IPS-18a (cell line): Measurements from ENCODE around the gene CRLF1.

ENCODE experiments used
- H3K27ac ChIP-seq: one replicate; pipeline ENCODE4 v1.5.1; 2013; ENCODE audit warnings: low read length
- H3K27me3 ChIP-seq: one replicate; pipeline ENCODE4 v1.6.1; 2013; ENCODE audit warnings: mild to moderate bottlenecking, low read length; ENCODE audit not compliant: control insufficient read depth, insufficient read depth
- H3K36me3 ChIP-seq: one replicate; pipeline ENCODE4 v1.6.1; 2013; ENCODE audit warnings: low read depth, low read length; ENCODE audit not compliant: control insufficient read depth
- H3K4me1 ChIP-seq: one replicate; pipeline ENCODE4 v1.6.1; 2013; ENCODE audit warnings: low read depth, low read length; ENCODE audit not compliant: control insufficient read depth
- H3K4me3 ChIP-seq: one replicate; pipeline ENCODE4 v1.5.1; 2013; ENCODE audit warnings: low read length
- H3K9ac ChIP-seq: one replicate; pipeline ENCODE4 v1.6.1; 2013; ENCODE audit warnings: mild to moderate bottlenecking, low read length, moderate library complexity
- H3K9me3 ChIP-seq: one replicate; pipeline ENCODE4 v1.6.1; 2013; ENCODE audit warnings: low read depth, low read length; ENCODE audit not compliant: control insufficient read depth

CRLF1 gene

DNA sequence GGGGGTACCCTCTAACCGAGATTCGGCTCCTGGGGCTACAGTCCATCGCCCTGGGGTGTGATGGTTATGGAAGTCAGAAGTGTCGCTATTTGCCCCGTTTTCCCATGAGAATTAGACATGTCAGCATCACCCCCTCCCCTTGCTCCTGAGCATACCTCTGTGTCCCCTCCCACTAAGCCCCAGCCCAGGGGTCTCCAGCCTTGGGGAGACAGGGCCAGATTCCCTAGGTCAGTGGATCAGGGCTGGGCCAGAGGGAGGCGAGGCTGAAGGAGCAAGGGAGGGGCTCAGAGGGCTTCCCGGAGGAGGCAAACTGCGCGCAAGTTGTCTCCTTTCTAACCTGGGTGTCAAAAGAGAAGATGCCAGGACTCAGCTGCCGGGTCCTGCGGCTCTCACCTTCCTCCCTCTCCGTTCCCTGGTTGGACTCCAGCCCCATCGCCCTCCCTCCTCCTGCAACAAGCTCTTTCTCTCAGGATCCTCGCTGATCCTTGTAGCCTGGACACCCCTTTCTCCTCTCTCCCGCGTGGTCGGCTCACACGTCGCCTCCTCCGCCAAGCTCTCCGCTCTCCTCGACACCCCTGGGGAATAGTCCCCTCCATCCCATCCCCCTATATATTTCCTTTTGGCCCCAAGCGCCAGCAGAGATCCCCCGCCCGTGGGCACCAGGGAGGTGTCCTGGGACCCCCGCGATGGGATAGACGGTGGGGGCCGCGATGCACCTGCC is 5.6 kb upstream of the CRLF1 start:
- H3K27ac ChIP-seq, result no peak overlapping the region

GRCh38 chr19:18611327-18612050 is 4.9 kb upstream of the CRLF1 start:
- Histone ChIP-seq H3K4me3 (peak overlapping the region; percentile 59), H3K27ac (no peak overlapping the region), H3K36me3 (no peaks in the 10 kb centered on the region), H3K9ac (no peak overlapping the region), H3K27me3 (peaks cover 96% of the 10 kb centered on the region), H3K4me1 (peaks cover 39% of the 10 kb centered on the region), H3K9me3 (no peaks in the 10 kb centered on the region)

More for the DNA sequence above, 5.6 kb upstream of the CRLF1 start:
- H3K27me3 ChIP-seq, result peaks cover 91% of the 10 kb centered on the region
- peaks cover 39% of the 10 kb centered on the region for H3K4me1 ChIP-seq
- no peak overlapping the region for H3K9ac ChIP-seq
- H3K36me3 ChIP-seq, result no peaks in the 10 kb centered on the region
- H3K9me3 ChIP-seq, result no peaks in the 10 kb centered on the region
- H3K4me3 ChIP-seq, result peak overlapping the region; percentile 59

DNA sequence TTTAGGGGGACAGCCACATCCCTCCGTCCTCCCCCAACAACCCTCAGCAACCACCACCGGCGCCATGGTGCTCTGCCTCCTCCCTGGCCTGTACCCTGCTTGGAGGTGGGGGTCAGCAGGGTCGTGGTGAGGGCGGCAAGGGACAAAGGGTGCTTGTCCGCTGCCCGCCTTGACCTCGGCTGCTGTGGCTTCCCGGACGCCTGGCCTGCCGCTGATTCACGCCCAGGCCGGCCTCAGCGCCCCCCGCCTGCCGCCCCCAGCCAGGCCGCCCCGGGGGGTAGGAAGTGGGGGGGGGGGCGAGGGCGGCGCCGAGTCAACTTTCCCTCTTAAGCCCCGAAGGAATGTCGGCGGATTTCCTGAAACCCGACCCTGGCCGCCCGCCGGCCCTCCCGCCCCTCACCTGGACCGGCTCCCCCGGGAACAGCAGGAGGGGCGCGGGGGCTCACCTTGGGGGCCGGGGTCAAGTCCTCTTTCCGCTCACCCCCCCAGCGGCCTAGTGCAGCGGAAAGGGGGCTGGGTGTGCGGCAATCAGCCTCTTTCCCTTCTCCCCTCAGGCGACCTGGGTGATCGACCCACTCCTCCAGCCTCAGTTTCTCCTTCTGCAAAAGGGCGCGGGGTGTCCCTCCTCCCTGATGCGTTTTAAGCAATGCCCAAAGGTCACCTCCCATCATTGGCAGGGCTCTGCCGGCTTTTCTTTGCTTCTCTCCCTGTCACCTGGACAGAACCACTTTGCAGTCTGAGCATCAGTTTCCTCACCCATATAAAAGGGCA is 4.1 kb upstream of the CRLF1 start:
- H3K4me3 ChIP-seq, result peak overlapping the region; percentile 33
- no peak overlapping the region for H3K9ac ChIP-seq
- peaks cover 39% of the 10 kb centered on the region for H3K4me1 ChIP-seq
- H3K27ac ChIP-seq, result no peak overlapping the region
- H3K36me3 ChIP-seq, result no peaks in the 10 kb centered on the region
- peaks cover 98% of the 10 kb centered on the region for H3K27me3 ChIP-seq
- H3K9me3 ChIP-seq, result no peaks in the 10 kb centered on the region

DNA sequence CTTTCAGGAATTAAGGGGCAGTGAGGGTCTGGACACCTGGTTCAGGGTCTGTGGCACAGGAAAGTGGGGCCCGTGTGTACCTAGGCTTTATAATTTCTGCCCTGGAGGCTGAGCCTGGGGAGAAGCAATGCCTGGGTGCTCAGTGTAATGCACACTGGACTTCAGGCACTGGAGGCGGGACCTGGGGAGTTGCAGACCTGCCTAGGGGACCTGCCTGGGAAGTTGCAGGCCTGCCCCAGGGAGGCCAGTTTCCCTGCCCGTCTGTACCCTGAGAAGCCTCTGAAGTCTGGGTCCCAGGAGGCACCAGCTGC is 3.6 kb upstream of the CRLF1 start:
- Histone ChIP-seq H3K36me3 (no peaks in the 10 kb centered on the region), H3K9ac (no peak overlapping the region), H3K4me1 (peaks cover 39% of the 10 kb centered on the region), H3K27ac (no peak overlapping the region), H3K9me3 (no peaks in the 10 kb centered on the region), H3K4me3 (peak overlapping the region; percentile 33), H3K27me3 (peaks cover 98% of the 10 kb centered on the region)

DNA sequence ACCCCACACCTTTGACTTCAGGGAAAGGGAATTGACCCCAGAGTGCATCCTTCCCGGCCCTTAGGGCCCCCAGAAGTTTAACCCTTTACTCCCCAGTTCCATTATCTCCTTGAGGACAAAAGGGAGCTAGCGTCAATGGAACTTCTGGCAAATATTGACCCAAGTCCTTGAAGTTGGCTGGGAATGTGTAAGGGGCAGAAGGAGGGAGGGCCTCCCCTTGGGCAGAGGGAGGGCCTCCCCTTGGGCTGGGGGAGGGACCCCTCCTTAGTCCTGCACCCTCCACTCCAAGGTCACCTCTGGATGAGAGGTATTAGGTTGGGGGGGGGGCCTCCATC is 3.1 kb upstream of the CRLF1 start:
- Histone ChIP-seq H3K4me1 (peaks cover 39% of the 10 kb centered on the region), H3K27ac (no peak overlapping the region), H3K9ac (no peak overlapping the region), H3K9me3 (no peaks in the 10 kb centered on the region), H3K36me3 (no peaks in the 10 kb centered on the region), H3K27me3 (peaks cover 98% of the 10 kb centered on the region), H3K4me3 (no peak overlapping the region)

DNA sequence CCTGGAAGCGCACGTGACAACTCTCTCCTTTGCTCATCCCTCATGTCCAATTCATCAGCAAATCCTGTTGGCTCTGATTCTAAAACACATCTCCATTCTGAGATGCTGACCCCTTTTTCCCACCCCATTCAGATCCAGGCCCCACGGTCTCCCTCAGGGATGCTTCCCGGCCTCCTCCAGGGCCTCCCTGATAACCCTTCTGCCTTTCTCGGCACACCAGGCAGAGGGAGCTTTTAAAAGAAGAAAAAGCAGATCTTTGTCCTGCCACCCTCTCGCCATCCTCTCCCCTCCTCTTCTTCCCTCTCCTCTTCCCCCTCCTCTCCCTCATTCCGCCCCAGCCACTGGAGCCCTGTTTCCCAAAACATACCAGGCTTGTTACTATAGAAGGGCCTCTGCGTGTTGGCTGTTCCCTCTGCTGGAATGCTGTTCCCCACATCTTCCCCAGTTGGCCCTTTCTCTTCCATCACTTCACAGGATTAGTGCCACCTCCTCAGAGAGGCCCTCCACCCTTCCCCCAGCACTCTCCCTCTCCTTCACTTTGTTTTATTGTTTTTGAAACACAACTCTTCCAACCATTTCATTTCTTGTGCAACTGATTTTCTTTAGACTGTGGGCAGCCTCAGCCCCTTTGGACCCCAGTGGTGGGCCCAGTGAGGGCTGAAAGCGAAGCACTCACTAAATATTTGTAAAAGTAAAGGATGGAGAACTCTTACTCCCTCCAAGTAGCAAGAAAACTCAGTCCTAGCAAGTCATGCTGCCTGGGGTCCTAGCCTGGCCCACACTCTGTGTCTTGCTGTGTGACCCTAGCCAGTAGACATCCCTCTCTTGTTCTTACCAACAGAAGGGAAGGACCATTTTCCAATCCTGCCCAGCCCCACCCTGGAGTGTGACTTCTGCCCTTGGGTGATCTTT is 2.5 kb upstream of the CRLF1 start:
- Histone ChIP-seq H3K27ac (no peak overlapping the region), H3K4me3 (no peak overlapping the region), H3K4me1 (peaks cover 41% of the 10 kb centered on the region), H3K9ac (no peak overlapping the region), H3K36me3 (no peaks in the 10 kb centered on the region), H3K9me3 (no peaks in the 10 kb centered on the region), H3K27me3 (peaks cover 98% of the 10 kb centered on the region)

- no peak overlapping the region for H3K9ac ChIP-seq
- no peak overlapping the region for H3K4me3 ChIP-seq
- H3K9me3 ChIP-seq, result no peaks in the 10 kb centered on the region
- H3K27me3 ChIP-seq, result peaks cover 98% of the 10 kb centered on the region
- peaks cover 39% of the 10 kb centered on the region for H3K4me1 ChIP-seq
- H3K27ac ChIP-seq, result no peak overlapping the region
- H3K36me3 ChIP-seq, result no peaks in the 10 kb centered on the region
Measured at GRCh38 chr19:18608102-18608804, 1.7 kb upstream of the CRLF1 start.

GRCh38 chr19:18607226-18608101 is 865 bp upstream of the CRLF1 start:
- Histone ChIP-seq H3K4me3 (no peak overlapping the region), H3K27ac (no peak overlapping the region), H3K9ac (no peak overlapping the region), H3K27me3 (peaks cover 98% of the 10 kb centered on the region), H3K4me1 (peaks cover 37% of the 10 kb centered on the region), H3K9me3 (no peaks in the 10 kb centered on the region), H3K36me3 (no peaks in the 10 kb centered on the region)

DNA sequence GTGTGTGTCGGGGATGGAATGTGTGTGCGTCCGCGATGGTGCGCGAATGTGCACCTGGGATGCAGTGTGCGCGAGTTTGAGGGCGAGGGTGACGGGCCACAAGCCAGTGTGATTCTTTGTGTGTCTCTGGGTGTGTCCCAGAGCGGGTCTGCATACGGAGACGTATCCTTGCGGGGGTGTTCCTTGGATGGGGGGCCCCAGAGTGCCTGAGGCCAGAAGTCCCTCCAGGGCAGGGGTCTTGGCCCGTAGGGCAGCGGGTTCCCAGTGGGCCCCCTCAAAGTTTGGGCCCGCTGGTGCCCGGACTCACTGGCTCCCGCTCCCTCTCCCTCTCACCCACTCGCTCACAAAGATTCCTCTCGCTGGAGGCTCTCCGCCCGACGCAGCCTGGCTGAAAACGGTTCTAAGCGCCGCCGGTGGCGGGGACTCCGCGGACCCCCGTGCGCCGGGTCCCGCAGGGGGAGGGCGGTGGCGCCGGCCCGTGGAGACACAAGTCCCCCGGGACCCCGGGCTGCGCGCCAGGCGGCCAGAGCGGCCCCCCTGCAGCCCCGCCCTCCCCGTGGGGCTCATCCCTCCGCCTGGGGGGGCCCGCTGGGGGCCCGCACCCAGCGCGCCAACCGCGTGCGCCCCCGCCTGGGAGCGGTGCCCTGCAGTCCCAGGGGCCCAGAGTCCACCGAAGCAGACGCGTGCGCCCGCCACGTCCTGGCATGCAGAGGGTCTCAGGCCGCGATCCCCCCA is 886 bp downstream of the CRLF1 start:
- Histone ChIP-seq H3K27me3 (peaks cover 98% of the 10 kb centered on the region), H3K9me3 (no peaks in the 10 kb centered on the region), H3K36me3 (no peaks in the 10 kb centered on the region), H3K27ac (no peak overlapping the region), H3K9ac (no peak overlapping the region), H3K4me3 (no peak overlapping the region), H3K4me1 (peaks cover 25% of the 10 kb centered on the region)

- Histone ChIP-seq H3K27ac (no peak overlapping the region), H3K36me3 (no peaks in the 10 kb centered on the region), H3K4me3 (no peak overlapping the region), H3K9me3 (no peaks in the 10 kb centered on the region), H3K4me1 (peaks cover 21% of the 10 kb centered on the region), H3K27me3 (peaks cover 92% of the 10 kb centered on the region), H3K9ac (no peak overlapping the region)
Measured at GRCh38 chr19:18605196-18605545, 1.4 kb downstream of the CRLF1 start.
